Measurements from ENCODE around the gene KLHL6.
A peak's percentile ranks its signal among the peaks of the same experiment; 100 is the strongest.

KLHL6 gene

DNA sequence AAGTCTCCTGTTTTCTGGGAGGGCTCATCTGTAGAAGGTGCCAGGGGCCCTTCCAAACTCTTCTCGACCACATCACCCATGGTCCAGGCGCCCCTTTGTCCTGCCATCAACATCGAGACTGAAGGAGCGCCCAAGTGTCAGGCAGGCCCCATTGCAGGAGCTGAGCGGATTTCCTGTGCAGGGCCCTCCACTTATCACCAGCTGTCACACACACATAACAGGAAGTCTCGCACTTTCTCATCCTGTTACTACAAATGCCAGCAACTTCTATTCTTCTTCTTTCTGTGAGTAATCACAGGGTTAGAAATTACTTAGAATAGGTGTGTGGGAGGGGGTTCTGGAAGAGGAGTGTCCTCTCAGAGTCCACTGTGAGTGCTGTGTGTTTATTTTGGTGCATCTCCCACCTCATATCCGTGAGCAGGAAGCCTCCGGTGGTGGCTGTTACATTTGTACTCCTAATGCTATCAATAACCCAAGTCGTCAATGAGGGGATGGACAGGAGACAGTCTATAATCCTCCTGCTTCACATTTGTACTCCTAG is at the start of gene KLHL6:
KLHL6 (minus strand) TSS at position 166 of the 541 bp plus-strand sequence; CDS start at position 113, 53 bp downstream.
- no peak within 1 kb of the TSS for H3K4me3 ChIP-seq (replicated peaks; ENCODE audit: low read depth, low read length)
- DNase-seq (ENCODE audit: extremely low read depth, low read depth) = no peak

DNA sequence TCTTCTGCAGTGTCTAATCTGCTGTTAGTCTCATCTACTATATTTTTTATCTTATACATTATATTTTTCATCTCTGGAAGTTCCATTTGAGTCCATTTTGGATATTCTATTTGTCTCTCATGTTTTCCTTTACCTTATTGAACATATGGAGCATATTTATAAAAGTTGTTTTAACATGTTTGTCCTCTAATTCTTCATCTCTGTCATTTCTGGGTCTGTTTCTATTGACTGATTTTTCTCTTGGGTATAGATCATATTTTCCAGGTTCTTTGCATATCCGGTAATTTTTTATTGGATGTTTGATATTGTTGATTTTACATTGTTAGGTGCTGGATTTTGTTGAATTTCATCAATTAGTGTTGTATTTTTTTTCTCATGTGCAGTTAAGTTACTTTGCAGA is 42.5 kb upstream of the KLHL6 start:
- H3K4me3 ChIP-seq (replicated peaks; ENCODE audit: low read depth, low read length) = no peak overlapping the region
- DNase-seq (ENCODE audit: extremely low read depth, low read depth) = no peak
- TF ChIP-seq CTCF (IDR thresholded peaks at IDR 0.05; ENCODE audit: low read depth, low read length, missing control alignments) = no peak

More for the DNA sequence above, at the start of gene KLHL6:
- no peak for TF ChIP-seq CTCF (IDR thresholded peaks at IDR 0.05; ENCODE audit: low read depth, low read length, missing control alignments)

DNA sequence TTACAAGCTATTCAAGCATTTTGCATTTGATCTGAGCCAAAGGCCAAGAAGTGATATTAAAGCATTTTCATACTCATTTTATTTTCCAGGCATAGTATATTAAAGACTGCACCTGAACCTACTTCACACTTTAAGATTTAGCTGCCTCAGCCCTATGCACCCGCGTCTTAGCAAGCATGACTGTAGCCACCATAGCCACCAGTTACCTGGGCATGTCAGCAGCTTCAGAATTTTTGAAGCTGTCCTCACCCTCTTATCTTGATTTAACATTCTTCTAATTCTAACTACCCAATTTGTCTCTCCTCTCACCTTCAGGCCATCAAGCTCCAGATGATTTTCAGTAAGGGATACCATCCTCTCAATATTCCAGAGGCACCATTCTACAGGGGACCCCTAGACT is 39.1 kb upstream of the KLHL6 start:
- H3K4me3 ChIP-seq (replicated peaks; ENCODE audit: low read depth, low read length) = no peak overlapping the region
- DNase-seq (ENCODE audit: extremely low read depth, low read depth) = no peak
- no peak for TF ChIP-seq CTCF (IDR thresholded peaks at IDR 0.05; ENCODE audit: low read depth, low read length, missing control alignments)

DNA sequence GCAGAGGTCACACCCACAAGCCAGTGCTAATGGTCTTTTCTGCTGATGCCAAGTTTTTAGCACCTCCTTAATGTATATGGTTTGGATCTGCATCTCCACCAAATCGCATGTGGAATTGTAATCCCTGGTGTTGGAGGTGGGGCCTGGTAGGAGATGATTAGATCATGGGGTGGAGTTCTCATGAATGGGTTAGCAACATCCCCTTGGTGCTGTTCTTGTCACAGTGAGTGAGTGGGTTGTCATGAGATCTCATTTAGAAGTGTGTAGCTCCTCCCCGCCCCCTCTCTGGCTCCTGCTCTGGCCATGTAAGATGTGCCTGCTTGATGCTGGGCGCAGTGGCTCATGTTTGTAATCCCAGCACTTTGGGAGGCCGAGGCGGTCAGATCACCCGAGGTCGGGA is 37.3 kb upstream of the KLHL6 start:
- no peak overlapping the region for H3K4me3 ChIP-seq (replicated peaks; ENCODE audit: low read depth, low read length)
- DNase-seq (ENCODE audit: extremely low read depth, low read depth) = no peak
- TF ChIP-seq CTCF (IDR thresholded peaks at IDR 0.05; ENCODE audit: low read depth, low read length, missing control alignments) = no peak

- DNase-seq (ENCODE audit: extremely low read depth, low read depth) = no peak
- H3K4me3 ChIP-seq (replicated peaks; ENCODE audit: low read depth, low read length) = no peak overlapping the region
- peak; percentile 14 for TF ChIP-seq CTCF (IDR thresholded peaks at IDR 0.05; ENCODE audit: low read depth, low read length, missing control alignments)
Measured at GRCh38 chr3:183591881-183592521, 36.5 kb upstream of the KLHL6 start.

- H3K4me3 ChIP-seq (replicated peaks; ENCODE audit: low read depth, low read length) = no peak overlapping the region
- no peak for DNase-seq (ENCODE audit: extremely low read depth, low read depth)
- TF ChIP-seq CTCF (IDR thresholded peaks at IDR 0.05; ENCODE audit: low read depth, low read length, missing control alignments) = no peak
Measured at GRCh38 chr3:183590442-183590841, 34.9 kb upstream of the KLHL6 start.
